ENCODE data around the gene ATP4A. TPM values are rescaled to one million over a fixed set of nuclear protein-coding genes. Genes with fewer than 3 reads are reported as not detected.

ATP4A gene
- total RNA-seq, 2 experiments from 2014 or later, result not detected

GRCh38 chr19:35590875-35591274 lies 27.4 kb upstream of the ATP4A start:
- Mint-ChIP-seq H3K27me3 (peaks cover 16% of the 10 kb centered on the region), H3K36me3 (no peaks in the 10 kb centered on the region), H3K4me3 (no peak overlapping the region), H3K27ac (no peak overlapping the region), H3K4me1 (no peaks in the 10 kb centered on the region), H3K9me3 (no peaks in the 10 kb centered on the region)
- ATAC-seq (ENCODE audit: low read depth), result no peak
- DNase-seq, result no peak
- POLR2A ChIA-PET, result interaction anchor here (0.6 kb wide), 1 partner anchor 17 kb away, joined by 3 read pairs; no protein-coding TSS in a partner anchor

DNA sequence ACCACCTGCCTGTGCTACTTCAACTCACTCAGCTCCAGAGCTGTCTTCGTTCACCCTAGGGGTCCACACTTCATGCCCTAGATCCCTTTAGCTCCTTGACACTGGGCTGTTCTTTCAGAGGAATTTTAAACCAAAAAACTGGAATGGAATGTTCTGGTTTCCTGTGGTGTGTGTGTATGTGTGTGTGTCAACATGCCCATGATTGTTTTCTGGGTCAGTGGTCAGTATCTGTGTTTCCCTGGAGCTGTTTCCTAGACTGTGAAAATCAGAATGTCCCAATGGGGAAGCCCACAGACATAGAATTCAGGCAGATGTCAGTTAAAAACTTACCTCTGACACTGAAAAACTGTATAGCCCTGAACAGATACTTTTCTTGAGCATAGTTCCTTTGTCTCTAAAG lies 23.9 kb upstream of the ATP4A start:
- no peak for DNase-seq
- Mint-ChIP-seq H3K9me3 (no peaks in the 10 kb centered on the region), H3K4me3 (no peak overlapping the region), H3K27ac (no peak overlapping the region), H3K27me3 (peaks cover 25% of the 10 kb centered on the region), H3K36me3 (no peaks in the 10 kb centered on the region), H3K4me1 (no peaks in the 10 kb centered on the region)
- POLR2A ChIA-PET, result no interaction called here
- ATAC-seq (ENCODE audit: low read depth), result no peak

DNA sequence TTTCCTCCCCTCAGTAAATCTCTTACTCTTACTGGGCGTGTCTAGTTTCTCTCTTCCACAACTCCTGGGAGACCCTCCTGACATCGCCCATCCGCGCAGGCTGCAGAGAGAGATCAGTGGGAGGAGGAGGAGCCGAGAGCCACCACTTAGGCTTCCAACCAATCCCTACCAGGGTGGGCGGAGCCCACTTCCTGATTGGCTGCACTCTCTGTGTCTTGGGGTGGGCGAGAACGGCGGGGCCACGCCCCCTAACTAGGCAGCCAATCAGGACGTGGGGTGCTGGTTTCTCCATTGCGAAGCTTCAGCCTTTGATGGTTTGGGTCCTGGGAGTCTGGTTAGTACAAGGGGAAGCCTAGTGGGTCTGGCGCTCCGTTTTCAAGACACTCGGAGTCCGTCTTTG lies 22.4 kb upstream of the ATP4A start, which contains the start of gene PMIS2:
Gene PMIS2, plus strand, starts transcription at position 326 of the 400 bp plus-strand sequence. CDS start 87 bp downstream, outside the sequence.
- DNase-seq (no peak), ATAC-seq (ENCODE audit: low read depth) (no peak)
- POLR2A ChIA-PET, result no interaction called here

GRCh38 chr19:35582760-35583159 lies 19.3 kb upstream of the ATP4A start:
- H3K4me3 Mint-ChIP-seq, result no peak overlapping the region
- ATAC-seq (ENCODE audit: low read depth), result no peak
- peaks cover 25% of the 10 kb centered on the region for H3K27me3 Mint-ChIP-seq
- H3K27ac Mint-ChIP-seq, result no peak overlapping the region
- H3K9me3 Mint-ChIP-seq, result peaks cover 1% of the 10 kb centered on the region
- H3K4me1 Mint-ChIP-seq, result no peaks in the 10 kb centered on the region
- no peaks in the 10 kb centered on the region for H3K36me3 Mint-ChIP-seq
- POLR2A ChIA-PET, result no interaction called here
- no peak for DNase-seq

More for the DNA sequence above, 22.4 kb upstream of the ATP4A start, which contains the start of gene PMIS2:
- Mint-ChIP-seq H3K4me1 (no peaks in the 10 kb centered on the region), H3K27ac (no peak within 1 kb of the TSS), H3K4me3 (no peak within 1 kb of the TSS), H3K9me3 (no peaks in the 10 kb centered on the region), H3K36me3 (no peaks in the 10 kb centered on the region), H3K27me3 (peaks cover 28% of the 10 kb centered on the region)

DNA sequence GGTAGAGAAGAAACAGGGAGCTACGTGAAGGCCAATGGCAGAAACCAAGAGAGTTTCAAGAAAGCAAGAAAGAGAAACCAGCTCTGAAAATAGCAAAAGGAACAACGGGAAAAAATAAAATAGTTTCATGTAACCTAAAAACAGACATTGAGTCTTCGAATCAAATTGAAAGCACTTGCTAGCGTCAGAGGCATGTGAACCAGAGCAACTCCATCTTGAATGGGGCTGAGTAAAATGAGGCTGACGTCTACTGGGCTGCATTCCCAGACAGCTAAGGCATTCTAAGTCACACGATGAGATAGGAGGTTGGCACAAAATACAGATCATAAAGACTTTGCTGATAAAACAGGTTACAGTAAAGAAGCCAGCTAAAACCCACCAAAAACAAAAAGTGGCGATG lies 15.2 kb upstream of the ATP4A start:
- H3K27me3 Mint-ChIP-seq, result peaks cover 7% of the 10 kb centered on the region

GRCh38 chr19:35577918-35578317 lies 14.5 kb upstream of the ATP4A start:
- no peak for ATAC-seq (ENCODE audit: low read depth)
- Mint-ChIP-seq H3K4me1 (no peaks in the 10 kb centered on the region), H3K27me3 (peaks cover 8% of the 10 kb centered on the region), H3K4me3 (no peak overlapping the region), H3K36me3 (no peaks in the 10 kb centered on the region), H3K9me3 (peaks cover 19% of the 10 kb centered on the region), H3K27ac (no peak overlapping the region)
- POLR2A ChIA-PET, result no interaction called here
- DNase-seq, result no peak

More for the DNA sequence above, 15.2 kb upstream of the ATP4A start:
- DNase-seq (no peak), ATAC-seq (ENCODE audit: low read depth) (no peak)
- Mint-ChIP-seq H3K27ac (no peak overlapping the region), H3K9me3 (peaks cover 19% of the 10 kb centered on the region), H3K36me3 (no peaks in the 10 kb centered on the region), H3K4me1 (no peaks in the 10 kb centered on the region), H3K4me3 (no peak overlapping the region)
- POLR2A ChIA-PET, result no interaction called here

- POLR2A ChIA-PET, result no interaction called here
- DNase-seq, result no peak
- H3K27ac Mint-ChIP-seq, result no peak overlapping the region
- H3K4me3 Mint-ChIP-seq, result no peak overlapping the region
- H3K9me3 Mint-ChIP-seq, result peaks cover 9% of the 10 kb centered on the region
- H3K27me3 Mint-ChIP-seq, result peaks cover 7% of the 10 kb centered on the region
- no peaks in the 10 kb centered on the region for H3K36me3 Mint-ChIP-seq
- H3K4me1 Mint-ChIP-seq, result peaks cover 2% of the 10 kb centered on the region
- no peak for ATAC-seq (ENCODE audit: low read depth)
Observed at GRCh38 chr19:35571406-35571965, 8.0 kb upstream of the ATP4A start.

DNA sequence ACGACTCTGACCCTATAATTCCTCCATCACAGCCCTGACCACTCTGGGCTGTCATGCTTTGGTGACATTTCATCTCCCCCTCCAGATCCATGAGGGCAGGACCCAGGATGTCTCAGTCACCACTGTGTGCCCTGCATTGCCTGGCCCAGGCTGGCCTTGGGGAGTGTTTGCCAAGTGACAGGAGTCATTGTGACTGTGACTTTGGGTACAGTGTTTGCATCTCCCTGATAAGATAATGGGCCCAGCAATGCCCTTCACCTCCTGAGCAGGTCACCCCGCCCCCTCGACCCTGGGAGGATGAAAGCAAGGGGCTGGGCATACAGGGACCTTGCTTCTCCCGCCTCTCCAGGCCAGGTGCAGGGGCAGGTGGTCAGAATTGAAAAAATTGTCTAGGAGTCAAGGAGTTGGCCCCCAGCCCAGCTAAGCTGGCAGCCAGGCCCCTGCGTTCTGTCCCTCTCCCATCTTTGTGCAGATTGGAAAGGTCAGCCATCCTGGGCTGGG lies 5.9 kb upstream of the ATP4A start:
- ATAC-seq (ENCODE audit: low read depth), result no peak
- Mint-ChIP-seq H3K27ac (no peak overlapping the region), H3K4me1 (peaks cover 2% of the 10 kb centered on the region), H3K36me3 (no peaks in the 10 kb centered on the region), H3K4me3 (no peak overlapping the region), H3K27me3 (peaks cover 8% of the 10 kb centered on the region), H3K9me3 (no peaks in the 10 kb centered on the region)
- no peak for DNase-seq
- POLR2A ChIA-PET, result no interaction called here

GRCh38 chr19:35566738-35567137 lies 3.3 kb upstream of the ATP4A start:
- H3K4me1 Mint-ChIP-seq, result peaks cover 2% of the 10 kb centered on the region
- POLR2A ChIA-PET, result no interaction called here
- no peaks in the 10 kb centered on the region for H3K9me3 Mint-ChIP-seq
- ATAC-seq (ENCODE audit: low read depth) (no peak), DNase-seq (no peak)
- peaks cover 9% of the 10 kb centered on the region for H3K27me3 Mint-ChIP-seq
- no peak overlapping the region for H3K27ac Mint-ChIP-seq
- no peaks in the 10 kb centered on the region for H3K36me3 Mint-ChIP-seq
- H3K4me3 Mint-ChIP-seq, result no peak overlapping the region

- POLR2A ChIA-PET, result no interaction called here
- H3K9me3 Mint-ChIP-seq, result no peaks in the 10 kb centered on the region
- H3K4me3 Mint-ChIP-seq, result no peak overlapping the region
- no peak for DNase-seq
- H3K27ac Mint-ChIP-seq, result no peak overlapping the region
- peaks cover 13% of the 10 kb centered on the region for H3K27me3 Mint-ChIP-seq
- no peak for ATAC-seq (ENCODE audit: low read depth)
- H3K36me3 Mint-ChIP-seq, result no peaks in the 10 kb centered on the region
- H3K4me1 Mint-ChIP-seq, result no peaks in the 10 kb centered on the region
Observed at GRCh38 chr19:35565016-35565856, 1.8 kb upstream of the ATP4A start.

GRCh38 chr19:35562776-35563175 lies 682 bp downstream of the ATP4A start:
- no peaks in the 10 kb centered on the region for H3K9me3 Mint-ChIP-seq
- H3K27ac Mint-ChIP-seq, result no peak overlapping the region
- H3K27me3 Mint-ChIP-seq, result peaks cover 29% of the 10 kb centered on the region
- H3K36me3 Mint-ChIP-seq, result no peaks in the 10 kb centered on the region
- H3K4me3 Mint-ChIP-seq, result no peak overlapping the region
- POLR2A ChIA-PET, result no interaction called here
- ATAC-seq (ENCODE audit: low read depth), result no peak
- peaks cover 3% of the 10 kb centered on the region for H3K4me1 Mint-ChIP-seq
- DNase-seq, result no peak

DNA sequence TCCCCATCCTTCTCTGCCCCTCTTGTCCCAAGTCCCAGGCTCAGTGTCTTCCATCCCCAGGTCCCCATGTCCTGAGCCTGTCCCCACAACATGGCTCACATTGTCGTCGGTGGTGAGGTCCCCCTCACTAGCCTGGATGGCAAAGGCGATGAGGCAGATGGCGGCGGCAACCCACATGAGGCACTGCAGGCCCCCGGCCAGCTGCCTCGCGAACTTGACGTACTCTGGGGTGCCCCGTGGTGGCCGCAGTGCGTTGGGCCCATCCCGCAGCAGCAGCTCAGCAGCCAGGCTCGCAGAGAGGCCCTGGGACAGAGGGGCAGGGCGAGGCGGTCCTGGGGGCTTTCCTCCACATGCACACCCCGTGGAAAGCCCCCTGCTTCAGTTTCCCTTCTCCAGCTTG lies 1.1 kb downstream of the ATP4A start:
- no peaks in the 10 kb centered on the region for H3K36me3 Mint-ChIP-seq
- peaks cover 30% of the 10 kb centered on the region for H3K27me3 Mint-ChIP-seq
- H3K4me1 Mint-ChIP-seq, result peaks cover 4% of the 10 kb centered on the region
- H3K4me3 Mint-ChIP-seq, result no peak overlapping the region
- DNase-seq, result no peak
- ATAC-seq (ENCODE audit: low read depth), result no peak
- POLR2A ChIA-PET, result no interaction called here
- peak overlapping the region; percentile 24 for H3K27ac Mint-ChIP-seq
- no peaks in the 10 kb centered on the region for H3K9me3 Mint-ChIP-seq

DNA sequence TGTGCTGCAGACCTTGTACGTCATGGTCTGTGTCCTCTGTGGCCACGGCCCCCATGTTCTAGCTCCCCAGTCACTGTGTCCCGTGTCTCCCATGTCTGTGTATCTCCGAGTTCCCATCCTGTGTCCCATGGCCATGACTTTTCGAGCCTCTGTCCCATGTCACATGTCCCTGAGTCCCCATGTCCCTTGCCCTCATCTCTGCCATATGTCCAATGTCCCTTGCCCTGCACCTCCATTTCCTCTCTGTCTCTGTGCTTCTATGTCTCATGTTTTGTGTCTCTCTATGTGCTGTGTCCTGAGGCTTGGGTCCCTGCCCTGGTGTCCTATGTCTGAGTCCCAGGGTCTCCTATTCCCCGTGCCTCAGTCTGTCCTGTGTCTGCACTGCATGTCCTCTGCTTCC lies 2.0 kb downstream of the ATP4A start:
- ATAC-seq (ENCODE audit: low read depth) (no peak), DNase-seq (no peak)
- Mint-ChIP-seq H3K4me1 (peaks cover 6% of the 10 kb centered on the region), H3K27me3 (peaks cover 32% of the 10 kb centered on the region), H3K4me3 (no peak overlapping the region), H3K27ac (no peak overlapping the region), H3K36me3 (no peaks in the 10 kb centered on the region), H3K9me3 (no peaks in the 10 kb centered on the region)
- POLR2A ChIA-PET, result no interaction called here

- Mint-ChIP-seq H3K27ac (no peak overlapping the region), H3K9me3 (no peaks in the 10 kb centered on the region), H3K4me3 (no peak overlapping the region), H3K4me1 (peaks cover 6% of the 10 kb centered on the region), H3K36me3 (no peaks in the 10 kb centered on the region), H3K27me3 (peaks cover 36% of the 10 kb centered on the region)
- ATAC-seq (ENCODE audit: low read depth) (no peak), DNase-seq (no peak)
- POLR2A ChIA-PET, result no interaction called here
Observed at GRCh38 chr19:35560677-35561076, 2.8 kb downstream of the ATP4A start.

Data from activated naive CD8-positive, alpha-beta T cell treated with anti-CD3 and anti-CD28 coated beads, Interleukin-2, amount 10 ng/mL, durations not matched to agents 7 days and 5 days (primary cell).